Activated naive CD4-positive, alpha-beta T cell treated with anti-CD3 and anti-CD28 coated beads, Interleukin-2, amount 50 U/mL, for 16 hours (primary cell): ENCODE data around the gene FSTL1.

Experiments
- DNase-seq: peaks from one replicate; pipeline ENCODE4 v3.0.0-alpha.2; 2020

The FSTL1 gene

DNA sequence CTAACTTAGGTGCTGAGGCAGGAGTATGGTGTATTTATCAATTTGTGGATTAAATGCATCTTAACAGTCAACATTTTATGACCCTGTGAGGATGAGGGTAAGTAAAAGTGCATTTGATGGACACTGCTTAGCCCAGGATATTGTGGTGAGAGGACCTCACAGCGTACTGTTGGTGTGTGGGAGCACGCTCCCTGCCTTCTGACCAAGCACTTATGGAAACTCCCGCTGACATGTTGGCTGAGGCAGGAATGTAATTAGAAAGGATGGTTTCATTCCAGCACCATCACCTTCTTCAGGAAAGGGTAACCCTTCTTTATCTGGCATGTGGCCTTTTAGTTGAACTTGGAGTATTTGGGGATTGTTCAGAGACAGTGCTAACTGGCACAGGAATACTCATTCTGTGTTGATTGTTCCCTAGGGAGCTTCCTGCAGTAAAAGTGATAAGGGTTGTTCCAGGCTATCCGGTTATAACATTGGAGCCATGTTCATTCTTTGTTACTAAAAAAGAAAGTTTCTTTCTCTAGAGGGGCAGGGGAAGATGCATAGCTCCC is 11.7 kb upstream of the FSTL1 start:
- no peak for DNase-seq

DNA sequence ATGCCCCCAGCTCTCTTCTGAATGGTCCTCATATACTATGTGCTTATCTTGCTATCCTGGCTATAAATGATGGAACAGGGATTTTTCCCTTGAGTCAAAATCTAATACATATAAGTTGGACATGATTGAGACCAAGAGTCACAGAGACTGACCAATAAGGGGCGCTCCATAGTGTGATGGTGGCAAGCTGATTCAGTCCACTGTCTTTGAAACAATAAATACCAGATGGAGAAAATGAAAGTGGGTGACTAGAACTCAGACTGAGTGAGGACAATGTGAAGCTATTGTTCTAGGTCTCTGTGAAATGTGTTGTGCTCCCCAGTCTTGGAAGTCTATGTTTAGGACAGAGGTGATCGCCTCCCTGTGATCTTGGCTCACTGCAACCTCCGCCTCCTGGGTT is 10.6 kb upstream of the FSTL1 start:
- DNase-seq: no peak

GRCh38 chr3:120460862-120461261 is 10.1 kb upstream of the FSTL1 start:
- DNase-seq: no peak

GRCh38 chr3:120460181-120460790 is 9.5 kb upstream of the FSTL1 start:
- no peak for DNase-seq

- no peak for DNase-seq
These were observed 8.4 kb upstream of the FSTL1 start for GRCh38 chr3:120459196-120459595.

DNA sequence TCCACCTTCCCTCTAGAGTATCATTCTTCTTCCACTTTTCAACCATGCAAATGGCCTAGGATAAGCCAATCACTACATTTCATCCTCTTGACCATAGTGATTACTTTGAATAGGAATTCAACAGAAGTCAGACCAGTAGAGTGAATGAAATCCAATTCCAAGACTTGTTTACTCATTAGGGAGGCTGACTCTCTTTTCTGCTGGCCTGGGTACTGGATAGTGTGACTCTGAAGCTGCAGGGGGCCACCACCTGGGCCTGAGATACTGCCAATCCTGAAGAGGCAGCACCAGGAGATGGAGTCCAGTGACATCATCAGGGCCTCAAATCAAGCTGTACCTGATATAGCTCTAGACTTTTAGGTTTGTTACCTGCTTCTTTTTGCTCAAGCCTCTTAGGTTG is 7.0 kb upstream of the FSTL1 start:
- DNase-seq: no peak

- DNase-seq: no peak
These were observed 3.4 kb upstream of the FSTL1 start for GRCh38 chr3:120454076-120454689.

DNA sequence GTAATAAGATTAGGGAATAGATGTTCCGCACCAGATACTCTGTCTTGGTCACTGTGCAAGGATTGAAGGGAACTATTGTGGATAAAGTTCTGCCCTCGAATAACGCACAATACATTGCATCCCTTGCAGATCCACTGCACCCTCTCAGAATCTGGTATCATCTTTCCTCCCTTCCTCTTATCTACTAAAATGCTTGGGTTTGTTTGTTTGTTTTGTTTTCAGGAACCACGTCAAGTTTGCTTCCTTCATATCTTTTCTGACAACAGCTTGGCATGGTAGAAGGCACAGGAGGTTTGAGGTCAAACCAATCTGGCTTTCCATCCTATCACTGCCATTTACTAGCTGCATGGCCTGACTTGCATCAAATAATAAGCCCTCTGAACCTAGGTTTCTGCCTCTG is 2.0 kb upstream of the FSTL1 start:
- DNase-seq: no peak

GRCh38 chr3:120451806-120452205 is 1.0 kb upstream of the FSTL1 start:
- no peak for DNase-seq

DNA sequence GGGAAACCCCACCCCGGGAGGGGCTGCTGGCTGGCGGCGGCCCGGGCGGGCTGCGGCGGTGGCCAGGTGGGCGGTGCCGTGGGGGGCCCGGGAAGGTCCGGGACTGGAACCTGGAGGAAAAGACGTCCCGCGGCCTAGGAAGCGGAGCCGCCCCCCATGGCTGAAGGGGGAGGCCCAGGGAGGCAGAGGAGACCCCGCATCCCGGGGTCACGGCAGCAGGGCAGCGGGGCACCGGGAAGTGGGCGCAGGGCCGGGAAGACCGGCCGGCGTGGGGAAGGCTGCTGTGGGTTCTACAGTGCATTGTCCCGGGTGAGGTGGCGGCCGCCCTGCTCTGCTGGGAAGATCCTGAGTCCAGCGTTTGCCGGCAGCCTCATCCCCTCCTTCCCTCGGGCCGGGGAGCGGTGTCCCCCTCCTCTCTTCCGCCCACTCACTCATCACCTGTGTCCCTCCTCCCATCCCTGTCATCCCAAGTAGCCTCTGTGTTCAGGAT is 525 bp upstream of the FSTL1 start:
- no peak for DNase-seq

GRCh38 chr3:120449701-120450599 is 842 bp downstream of the FSTL1 start:
- DNase-seq: no peak

DNA sequence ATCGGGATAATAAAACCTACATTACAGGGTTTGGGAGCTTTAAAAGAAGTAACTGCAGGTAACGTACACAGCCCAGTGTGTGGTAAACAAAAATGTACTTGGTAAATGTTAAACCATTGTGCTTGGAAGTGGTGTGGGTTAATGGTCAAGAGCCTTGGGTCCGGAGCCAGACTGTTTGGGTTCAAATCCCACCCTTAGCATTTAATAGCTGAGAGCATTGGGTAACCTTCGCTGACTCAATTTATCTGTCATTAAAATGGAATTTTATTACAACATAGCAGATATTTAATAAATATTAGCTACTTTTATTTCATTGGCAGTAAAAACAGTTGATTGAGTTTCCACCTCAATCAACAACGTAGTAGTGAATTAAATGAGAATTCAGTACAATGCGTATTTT is 1.5 kb downstream of the FSTL1 start:
- no peak for DNase-seq

- no peak for DNase-seq
These were observed 2.0 kb downstream of the FSTL1 start for GRCh38 chr3:120448756-120449155.

- DNase-seq: no peak
These were observed 3.7 kb downstream of the FSTL1 start for GRCh38 chr3:120446891-120447668.

DNA sequence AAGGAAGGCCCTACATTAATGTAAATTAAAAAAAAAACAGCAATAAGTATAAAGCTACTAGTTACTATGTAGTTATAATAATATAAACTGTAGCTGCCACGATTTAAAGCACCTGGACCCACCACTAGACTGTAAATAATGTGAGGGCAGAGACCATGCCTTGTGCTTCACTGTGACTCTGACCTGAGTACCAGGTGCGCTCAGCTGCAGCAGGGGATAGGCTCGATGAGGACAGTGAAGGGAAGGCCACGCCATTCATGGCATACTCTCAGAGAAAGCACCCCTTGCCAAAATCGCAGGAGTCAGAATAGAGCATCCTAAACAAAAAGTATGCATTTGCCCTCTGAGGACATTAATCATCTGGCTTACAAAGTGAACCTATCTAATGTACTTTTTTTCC is 5.1 kb downstream of the FSTL1 start:
- DNase-seq: no peak

DNA sequence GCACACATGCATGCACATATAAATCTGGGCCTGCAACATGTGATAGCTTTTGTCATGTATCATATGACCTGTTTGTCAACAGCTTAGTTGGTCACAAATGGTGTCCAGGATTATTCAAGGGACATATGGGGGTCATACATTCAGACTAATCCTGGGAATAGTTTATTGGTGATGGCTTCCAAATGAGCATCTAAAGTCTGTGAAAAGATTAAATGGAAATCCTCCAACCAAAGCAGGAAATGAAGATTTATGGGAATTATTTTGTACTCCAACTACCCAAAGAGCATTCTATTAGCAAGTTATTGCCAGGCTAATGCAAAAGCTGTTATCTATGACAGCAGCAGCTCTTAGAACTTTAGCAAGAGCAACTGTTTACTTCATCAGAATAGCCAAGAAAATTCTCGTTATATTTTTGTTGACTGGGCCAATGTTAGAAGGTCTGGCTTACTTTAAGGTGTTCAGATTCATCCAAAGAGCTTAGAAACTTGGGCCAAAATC is 7.1 kb downstream of the FSTL1 start:
- DNase-seq: no peak

- no peak for DNase-seq
These were observed 7.7 kb downstream of the FSTL1 start for GRCh38 chr3:120442975-120443517.

- no peak for DNase-seq
These were observed 9.0 kb downstream of the FSTL1 start for GRCh38 chr3:120441776-120442175.

- no peak for DNase-seq
These were observed 10.0 kb downstream of the FSTL1 start for GRCh38 chr3:120440762-120441161.

DNA sequence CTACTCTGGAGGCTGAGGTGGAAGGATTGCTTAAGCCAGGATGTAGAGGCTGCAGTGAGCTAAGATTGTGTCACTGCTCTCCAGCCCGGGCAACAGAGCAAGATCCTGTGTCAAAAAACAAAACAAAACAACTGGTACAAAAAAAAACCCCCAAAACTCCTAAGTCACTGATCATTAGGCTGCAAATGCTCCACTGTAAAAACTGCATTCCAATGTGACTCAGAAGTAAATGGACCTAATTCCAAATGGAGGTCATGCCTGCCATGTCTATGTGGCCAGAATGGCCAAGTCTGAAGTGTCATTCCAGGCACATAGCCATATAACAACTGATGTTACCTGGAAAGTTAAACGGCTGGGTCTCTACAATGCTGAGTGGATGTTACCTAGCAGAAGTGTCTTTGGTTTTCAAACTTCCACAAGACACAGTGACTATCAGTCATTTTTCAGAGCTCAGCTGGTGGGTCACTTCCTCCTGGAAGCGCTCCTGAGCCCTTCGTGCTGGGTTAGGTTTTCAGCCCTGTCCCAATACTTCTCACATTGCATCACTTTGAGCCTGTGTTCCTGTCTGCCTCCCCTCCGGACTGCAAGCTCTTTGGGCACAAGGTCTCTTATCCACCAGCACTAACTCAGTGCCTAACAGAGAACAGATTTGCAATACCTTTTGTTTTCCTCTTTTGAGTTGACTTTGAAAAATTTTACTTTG is 10.6 kb downstream of the FSTL1 start:
- no peak for DNase-seq

DNA sequence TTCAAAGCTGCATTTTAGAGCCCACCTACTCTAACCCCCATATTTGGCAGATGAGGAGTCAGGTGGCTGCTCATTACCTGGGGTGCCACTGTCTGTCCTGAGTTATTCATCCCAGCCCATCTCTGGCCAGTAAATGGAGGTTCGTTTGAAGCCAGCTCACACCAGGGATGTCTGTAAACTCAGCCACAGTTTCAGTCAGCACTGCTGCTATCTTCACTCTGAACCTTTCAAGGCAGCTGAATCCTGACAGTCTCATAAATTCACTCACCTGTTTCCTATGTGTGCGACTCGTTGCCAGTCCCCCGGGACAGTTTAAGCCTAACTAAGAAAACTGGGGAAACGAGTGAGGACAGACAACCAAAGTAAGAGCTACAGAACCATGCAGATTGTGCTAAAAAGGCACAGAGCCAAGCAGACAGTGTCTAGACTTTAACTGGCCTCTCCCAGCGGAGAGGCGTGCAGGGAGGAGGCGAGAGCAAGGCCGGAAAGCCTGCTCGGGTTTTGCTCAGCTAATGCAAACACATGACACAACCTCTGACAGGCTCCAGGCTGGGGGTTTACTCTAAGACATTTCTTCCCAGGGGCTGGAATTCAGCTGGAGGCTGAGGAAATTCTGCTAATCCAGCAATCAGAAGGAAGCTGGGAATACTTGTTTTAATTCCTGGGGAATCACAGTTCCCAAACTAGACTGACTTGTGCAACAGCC is 12.0 kb downstream of the FSTL1 start:
- no peak for DNase-seq
